ENCODE measurements around the gene HAVCR2. TPM values are rescaled to one million over a fixed set of nuclear protein-coding genes. Genes with fewer than 3 reads are reported as not detected.

HAVCR2 gene
- total RNA-seq, result 1 to 10 TPM; 1.8 to 2.8 TPM

DNA sequence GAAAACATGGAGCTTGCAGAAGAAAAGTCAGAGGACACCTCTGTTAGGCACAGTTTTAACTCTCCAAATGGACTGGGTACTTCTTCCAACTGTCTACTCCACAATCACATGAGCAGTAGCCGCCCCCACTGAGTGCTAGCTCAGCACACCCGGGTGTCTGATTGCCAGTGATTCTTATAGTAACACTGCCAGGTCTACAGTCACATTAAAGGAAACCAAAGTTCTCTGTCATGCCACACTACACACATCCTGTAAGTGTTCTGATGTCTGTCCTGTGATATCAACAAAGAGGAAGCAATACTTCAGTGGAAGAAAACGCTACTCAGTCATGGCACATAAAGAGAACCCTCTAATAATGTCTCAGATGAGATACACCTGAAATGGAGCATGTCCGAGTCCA lies at the start of gene HAVCR2:
Gene HAVCR2 (minus strand): TSS at position 69 of the 400 bp plus-strand sequence. CDS start 61 bp downstream, at position 8.
- no peak within 1 kb of the TSS for H3K4me3 ChIP-seq
- intact Hi-C loops (cut with DNase I), result no loop called here

DNA sequence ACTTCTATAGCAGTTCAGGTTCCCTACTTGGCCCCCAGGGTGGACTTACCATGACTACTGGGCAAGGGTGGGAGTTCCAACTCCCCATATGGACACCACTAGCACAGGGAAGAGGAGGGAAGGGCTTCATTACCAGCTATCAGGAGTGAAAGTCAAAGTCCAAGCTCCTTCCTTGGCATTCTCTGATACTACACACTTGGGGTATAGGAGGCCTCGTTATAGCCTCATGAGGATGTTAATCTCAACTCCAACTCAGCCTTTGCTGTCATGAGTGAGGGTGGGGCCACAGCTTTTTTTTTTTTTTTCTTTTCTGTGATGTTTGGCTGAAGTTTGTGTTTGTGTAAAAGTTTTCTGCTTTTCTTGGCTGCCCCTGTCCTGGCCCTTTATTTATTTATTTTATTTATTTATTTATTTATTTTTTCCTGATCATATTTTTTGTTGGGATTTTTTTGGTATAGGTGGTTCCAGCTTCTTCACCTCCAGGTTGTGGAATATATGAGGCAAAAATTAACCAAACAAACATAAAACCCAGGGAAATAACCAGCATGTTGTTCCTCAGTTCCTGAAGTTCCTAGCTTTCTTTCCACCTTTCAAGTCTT lies 48.5 kb upstream of the HAVCR2 start:
- Histone ChIP-seq H3K36me3 (no peaks in the 10 kb centered on the region), H3K4me1 (replicated peaks) (no peaks in the 10 kb centered on the region), H3K9me3 (no peaks in the 10 kb centered on the region), H3K27me3 (replicated peaks; ENCODE audit: insufficient read depth) (no peaks in the 10 kb centered on the region), H3K27ac (no peak overlapping the region), H3K4me3 (no peak overlapping the region)
- intact Hi-C loops (cut with DNase I), result no loop called here
- WGBS, result 96% methylated on average over 1 of the region's 1 CpG
- TF ChIP-seq POLR2A (IDR thresholded peaks at IDR 0.05), result no peak
- no peak for DNase-seq (ENCODE audit: low spot score)

More for the DNA sequence above, at the start of gene HAVCR2:
- no peaks in the 10 kb centered on the region for H3K27me3 ChIP-seq (replicated peaks; ENCODE audit: insufficient read depth)
- no peak within 1 kb of the TSS for H3K27ac ChIP-seq
- TF ChIP-seq POLR2AphosphoS5 (IDR thresholded peaks at IDR 0.05) (no peak), POLR2A (IDR thresholded peaks at IDR 0.05) (no peak)
- TF ChIP-seq, protein P1, sequence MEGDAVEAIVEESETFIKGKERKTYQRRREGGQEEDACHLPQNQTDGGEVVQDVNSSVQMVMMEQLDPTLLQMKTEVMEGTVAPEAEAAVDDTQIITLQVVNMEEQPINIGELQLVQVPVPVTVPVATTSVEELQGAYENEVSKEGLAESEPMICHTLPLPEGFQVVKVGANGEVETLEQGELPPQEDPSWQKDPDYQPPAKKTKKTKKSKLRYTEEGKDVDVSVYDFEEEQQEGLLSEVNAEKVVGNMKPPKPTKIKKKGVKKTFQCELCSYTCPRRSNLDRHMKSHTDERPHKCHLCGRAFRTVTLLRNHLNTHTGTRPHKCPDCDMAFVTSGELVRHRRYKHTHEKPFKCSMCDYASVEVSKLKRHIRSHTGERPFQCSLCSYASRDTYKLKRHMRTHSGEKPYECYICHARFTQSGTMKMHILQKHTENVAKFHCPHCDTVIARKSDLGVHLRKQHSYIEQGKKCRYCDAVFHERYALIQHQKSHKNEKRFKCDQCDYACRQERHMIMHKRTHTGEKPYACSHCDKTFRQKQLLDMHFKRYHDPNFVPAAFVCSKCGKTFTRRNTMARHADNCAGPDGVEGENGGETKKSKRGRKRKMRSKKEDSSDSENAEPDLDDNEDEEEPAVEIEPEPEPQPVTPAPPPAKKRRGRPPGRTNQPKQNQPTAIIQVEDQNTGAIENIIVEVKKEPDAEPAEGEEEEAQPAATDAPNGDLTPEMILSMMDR (IDR thresholded peaks at IDR 0.05), result no peak
- no peaks in the 10 kb centered on the region for H3K9me3 ChIP-seq
- peak; percentile 10 for DNase-seq (ENCODE audit: low spot score)
- 63% methylated on average over 4 of the region's 4 CpGs for WGBS
- H3K36me3 ChIP-seq, result no peaks in the 10 kb centered on the region
- no peaks in the 10 kb centered on the region for H3K4me1 ChIP-seq (replicated peaks)

DNA sequence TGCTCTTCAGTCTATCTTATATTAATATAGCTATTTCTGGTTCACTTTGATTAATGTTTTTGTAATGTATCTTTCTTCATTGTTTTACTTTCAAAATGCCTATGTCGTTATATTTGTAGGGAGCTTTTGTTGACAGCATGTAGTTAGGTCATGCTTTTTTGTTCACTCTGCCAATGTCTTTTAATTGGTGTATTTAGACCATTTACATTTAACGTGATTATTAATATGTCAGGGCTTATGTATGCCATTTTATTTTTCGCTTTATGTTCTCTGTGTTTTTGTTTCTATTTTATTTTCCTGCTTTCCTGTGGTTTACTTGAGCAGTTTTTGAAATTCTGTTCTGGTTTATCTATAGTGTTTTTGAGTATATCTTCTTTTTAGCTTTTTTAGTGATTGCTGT lies 46.5 kb upstream of the HAVCR2 start:
- TF ChIP-seq, protein P1 (IDR thresholded peaks at IDR 0.05), result no peak
- TF ChIP-seq POLR2A (IDR thresholded peaks at IDR 0.05), result no peak
- TF ChIP-seq POLR2AphosphoS5 (IDR thresholded peaks at IDR 0.05), result no peak
- WGBS, result 77% methylated on average over 3 of the region's 3 CpGs
- no peaks in the 10 kb centered on the region for H3K27me3 ChIP-seq (replicated peaks; ENCODE audit: insufficient read depth)
- no peak for DNase-seq (ENCODE audit: low spot score)
- H3K9me3 ChIP-seq, result no peaks in the 10 kb centered on the region
- H3K4me1 ChIP-seq (replicated peaks), result no peaks in the 10 kb centered on the region
- no peaks in the 10 kb centered on the region for H3K36me3 ChIP-seq
- no peak overlapping the region for H3K4me3 ChIP-seq
- no peak overlapping the region for H3K27ac ChIP-seq
- intact Hi-C loops (cut with DNase I), result no loop called here

DNA sequence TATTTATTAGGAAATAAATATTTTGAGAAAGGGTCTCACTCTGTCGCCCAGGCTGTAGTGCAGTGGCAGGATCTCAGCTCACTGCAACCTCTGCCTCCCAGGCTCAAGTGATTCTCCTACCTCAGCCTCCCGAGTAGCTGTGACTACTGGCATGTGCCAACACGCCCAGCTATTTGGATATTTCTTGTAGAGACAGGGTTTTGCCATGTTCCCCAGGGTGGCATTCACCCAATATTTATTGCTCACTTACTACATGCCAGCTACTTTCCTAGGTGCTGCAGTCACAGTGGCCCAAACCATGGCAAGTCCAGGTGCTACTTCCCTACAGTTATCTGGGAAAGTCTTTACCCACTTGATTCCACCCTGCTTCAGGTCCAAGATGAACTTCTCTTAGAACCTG lies 42.2 kb upstream of the HAVCR2 start:
- intact Hi-C loops (cut with DNase I), result no loop called here
- DNase-seq (ENCODE audit: low spot score), result no peak
- 72% methylated on average over 3 of the region's 3 CpGs for WGBS
- H3K4me1 ChIP-seq (replicated peaks), result no peaks in the 10 kb centered on the region
- no peak overlapping the region for H3K4me3 ChIP-seq
- TF ChIP-seq POLR2A (IDR thresholded peaks at IDR 0.05), result no peak
- TF ChIP-seq, protein P1 (IDR thresholded peaks at IDR 0.05), result no peak
- TF ChIP-seq POLR2AphosphoS5 (IDR thresholded peaks at IDR 0.05), result no peak
- H3K9me3 ChIP-seq, result no peaks in the 10 kb centered on the region
- no peaks in the 10 kb centered on the region for H3K36me3 ChIP-seq
- no peak overlapping the region for H3K27ac ChIP-seq
- H3K27me3 ChIP-seq (replicated peaks; ENCODE audit: insufficient read depth), result no peaks in the 10 kb centered on the region

DNA sequence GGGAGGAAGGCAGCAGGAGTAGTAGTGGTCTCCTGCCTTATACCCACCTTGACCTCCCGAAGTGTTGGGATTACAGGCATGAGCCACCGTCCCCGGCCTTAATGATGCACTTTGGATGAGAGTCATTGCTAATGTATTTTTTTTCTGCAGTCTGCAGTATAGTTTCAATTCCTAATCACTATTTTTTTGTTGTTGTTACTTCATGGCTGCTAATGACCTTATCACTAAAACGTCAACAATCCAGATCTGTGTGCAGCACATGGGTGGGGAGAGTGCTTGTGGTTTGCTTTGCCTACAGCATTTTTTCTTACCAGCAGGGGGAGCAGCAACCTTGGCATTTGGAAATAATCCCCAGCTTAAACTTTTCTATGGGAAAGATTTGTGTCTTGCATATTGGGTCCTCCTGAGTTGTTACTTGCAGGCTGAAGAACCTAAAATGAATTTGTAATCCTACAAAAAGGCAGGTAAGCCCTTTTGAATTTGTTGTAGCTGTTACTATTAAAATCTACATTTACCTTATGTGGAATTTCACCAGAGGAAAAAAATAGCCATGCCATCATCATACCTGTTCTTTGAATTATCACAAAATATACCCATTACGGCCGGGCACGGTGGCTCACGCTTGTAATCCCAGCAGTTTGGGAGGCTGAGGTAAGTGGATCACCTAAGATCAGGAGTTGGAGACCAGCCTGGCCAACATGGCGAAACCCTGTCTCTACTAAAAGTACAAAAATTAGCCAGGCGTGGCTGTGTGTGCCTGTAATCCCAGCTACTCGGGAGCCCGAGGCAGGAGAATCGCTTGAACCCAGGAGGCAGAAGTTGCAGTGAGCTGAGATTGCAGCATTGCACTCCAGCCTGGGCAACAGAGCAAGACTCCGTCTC lies 40.1 kb upstream of the HAVCR2 start:
- no peaks in the 10 kb centered on the region for H3K36me3 ChIP-seq
- intact Hi-C loops (cut with DNase I), result loop anchor here (5.0 kb wide), 1 partner anchor 163 kb away; no protein-coding TSS in a partner anchor
- H3K9me3 ChIP-seq, result no peaks in the 10 kb centered on the region
- peak; percentile 57 for DNase-seq (ENCODE audit: low spot score)
- no peaks in the 10 kb centered on the region for H3K27me3 ChIP-seq (replicated peaks; ENCODE audit: insufficient read depth)
- 80% methylated on average over 14 of the region's 14 CpGs for WGBS
- TF ChIP-seq POLR2A (IDR thresholded peaks at IDR 0.05), result no peak
- TF ChIP-seq, protein P1 (IDR thresholded peaks at IDR 0.05), result peak; percentile 59 to 74 (median 63)
- TF ChIP-seq POLR2AphosphoS5 (IDR thresholded peaks at IDR 0.05), result no peak
- no peaks in the 10 kb centered on the region for H3K4me1 ChIP-seq (replicated peaks)
- H3K27ac ChIP-seq, result no peak overlapping the region
- no peak overlapping the region for H3K4me3 ChIP-seq

All from prostate gland (tissue), 2 donors.